GM21367 (cell line): Measurements from ENCODE around the gene IFNLR1.
"Not testable (repeated sequence)": the region's sequence is repeated elsewhere in the genome, so short reads cannot be mapped to it uniquely, and the experiment has no call there.

Experiments used
- ATAC-seq: cut with Tn5 transposase; IDR thresholded peaks from one replicate; pipeline ENCODE4 v1.9.1; 2021; ENCODE audit not compliant: unreplicated experiment

Gene IFNLR1

GRCh38 chr1:24186993-24187790, at the start of gene IFNLR1:
TSS of gene IFNLR1 (minus strand) at chr1:24187289. CDS start at chr1:24187248, 41 bp downstream.
- ATAC-seq = no peak

- no peak for ATAC-seq
These were observed 49.1 kb upstream of the IFNLR1 start for GRCh38 chr1:24235921-24236788.

- ATAC-seq = no peak
These were observed 46.9 kb upstream of the IFNLR1 start for GRCh38 chr1:24233684-24234600.

GRCh38 chr1:24231701-24232100, 44.6 kb upstream of the IFNLR1 start:
- no peak for ATAC-seq

GRCh38 chr1:24228311-24228710, 41.2 kb upstream of the IFNLR1 start:
- no peak for ATAC-seq

- no peak for ATAC-seq
These were observed 39.7 kb upstream of the IFNLR1 start for GRCh38 chr1:24226749-24227148.

GRCh38 chr1:24224761-24225160, 37.7 kb upstream of the IFNLR1 start:
- ATAC-seq = no peak

- ATAC-seq = no peak
These were observed 37.0 kb upstream of the IFNLR1 start for GRCh38 chr1:24224086-24224485.

GRCh38 chr1:24222793-24223192, 35.7 kb upstream of the IFNLR1 start:
- ATAC-seq = no peak

- no peak for ATAC-seq
These were observed 35.0 kb upstream of the IFNLR1 start for GRCh38 chr1:24222008-24222605.

- ATAC-seq = no peak
These were observed 34.2 kb upstream of the IFNLR1 start for GRCh38 chr1:24221246-24221645.

- no peak for ATAC-seq
These were observed 29.4 kb upstream of the IFNLR1 start for GRCh38 chr1:24216276-24217074.

- ATAC-seq = no peak
These were observed 28.2 kb upstream of the IFNLR1 start for GRCh38 chr1:24215226-24215814.

GRCh38 chr1:24212376-24212775, 25.3 kb upstream of the IFNLR1 start:
- ATAC-seq = no peak

GRCh38 chr1:24210195-24210627, 23.1 kb upstream of the IFNLR1 start:
- no peak for ATAC-seq

GRCh38 chr1:24209097-24209496, 22.0 kb upstream of the IFNLR1 start:
- no peak for ATAC-seq

GRCh38 chr1:24207709-24208108, 20.6 kb upstream of the IFNLR1 start:
- no peak for ATAC-seq

GRCh38 chr1:24207395-24207687, 20.3 kb upstream of the IFNLR1 start:
- not testable (repeated sequence) for ATAC-seq
